GM12865 (cell line): ENCODE data around the gene UBE2L6.

Experiments
- DNase-seq: peaks from one replicate; pipeline ENCODE4 v3.0.0; 2010; ENCODE audit warnings: low read depth
- H3K4me3 ChIP-seq: 2 replicates; pipeline ENCODE4 v1.5.1; 2011; ENCODE audit warnings: mild to moderate bottlenecking, low read depth, low read length, control low read depth
- CTCF ChIP-seq: IDR thresholded peaks from 2 replicates; pipeline ENCODE4 v1.5.1; 2011; ENCODE audit warnings: low read length, control low read depth, low read depth, inconsistent platforms; ENCODE audit not compliant: insufficient read depth; ENCODE audit errors: missing control alignments

Gene UBE2L6

DNA sequence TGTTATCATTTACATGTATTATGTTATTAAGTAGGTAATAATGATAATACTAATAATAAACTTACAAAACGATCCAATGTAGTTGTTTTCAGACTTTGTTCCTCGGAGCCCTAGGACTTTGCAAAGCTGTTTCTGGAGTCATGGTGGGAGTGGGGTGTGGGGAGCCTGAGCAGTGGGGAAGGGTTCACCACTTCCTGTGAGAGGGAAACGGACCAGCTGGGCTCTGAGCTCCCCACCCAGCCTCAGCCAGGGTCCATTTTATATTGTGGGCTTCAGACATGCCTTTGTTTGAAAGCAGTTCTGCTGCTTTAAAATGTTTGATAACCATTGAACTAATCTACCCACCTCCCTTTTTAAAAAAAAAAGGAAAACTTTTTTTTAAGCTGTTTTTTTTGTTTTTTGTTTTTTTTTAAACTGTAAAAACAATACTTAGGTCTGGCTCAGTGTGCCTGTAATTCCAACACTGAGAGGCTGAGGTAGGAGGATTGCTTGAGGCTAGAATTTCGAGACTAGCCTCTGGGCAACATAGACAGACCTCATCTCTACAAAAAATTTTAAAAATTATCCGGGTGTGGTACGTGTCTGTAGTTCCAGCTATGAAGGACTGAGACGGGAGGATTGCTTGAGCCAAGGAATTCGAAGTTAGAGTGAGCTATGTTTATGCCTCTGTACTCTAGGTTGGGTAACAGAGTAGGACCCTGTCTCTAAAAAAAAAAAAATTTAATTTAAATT lies 37.0 kb upstream of the UBE2L6 start:
- H3K4me3 ChIP-seq = no peak overlapping the region
- no peak for TF ChIP-seq CTCF
- no peak for DNase-seq

DNA sequence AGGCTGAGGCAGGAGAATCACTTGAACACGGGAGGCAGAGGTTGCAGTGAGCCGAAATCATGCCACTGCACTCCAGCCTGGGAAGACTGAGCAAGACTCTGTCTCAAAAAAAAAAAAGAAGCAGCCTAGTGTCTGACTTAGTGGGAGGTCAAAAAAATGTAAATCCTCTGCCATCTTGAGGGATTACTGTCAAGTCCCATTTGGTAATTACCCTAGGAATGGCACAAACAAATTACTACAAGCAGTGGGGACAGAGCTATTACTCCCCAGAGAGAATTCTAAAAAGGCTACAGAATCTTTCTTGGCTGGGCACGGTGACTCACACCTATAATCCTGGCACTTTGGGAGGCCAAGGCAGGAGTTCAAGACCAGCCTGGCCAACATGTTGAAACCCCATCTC lies 33.8 kb upstream of the UBE2L6 start:
- no peak for TF ChIP-seq CTCF
- DNase-seq = no peak
- no peak overlapping the region for H3K4me3 ChIP-seq

- TF ChIP-seq CTCF = no peak
- no peak overlapping the region for H3K4me3 ChIP-seq
- DNase-seq = no peak
These were observed 31.9 kb upstream of the UBE2L6 start for GRCh38 chr11:57599381-57599780.

DNA sequence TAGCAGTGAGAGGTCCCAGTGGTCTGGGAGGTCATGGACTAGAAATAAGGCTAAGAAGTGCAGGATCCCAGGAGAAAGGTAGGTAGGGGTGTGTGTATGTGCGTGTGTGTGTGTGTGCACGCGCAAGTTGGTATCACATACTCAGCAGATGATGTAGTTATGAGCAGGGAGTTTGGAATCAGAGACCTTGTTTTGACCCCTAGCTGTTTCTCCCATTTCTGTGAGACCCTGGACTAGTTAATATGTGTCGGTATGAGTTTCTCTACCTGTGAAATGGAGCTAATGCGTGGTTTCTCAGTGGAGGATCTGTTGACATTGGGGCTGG lies 31.3 kb upstream of the UBE2L6 start:
- DNase-seq = no peak
- H3K4me3 ChIP-seq = no peak overlapping the region
- no peak for TF ChIP-seq CTCF

- no peak overlapping the region for H3K4me3 ChIP-seq
- no peak for DNase-seq
- no peak for TF ChIP-seq CTCF
These were observed 30.7 kb upstream of the UBE2L6 start for GRCh38 chr11:57597916-57598830.

GRCh38 chr11:57597461-57597915 lies 30.0 kb upstream of the UBE2L6 start, which contains the start of gene SERPING1:
Gene SERPING1 (plus strand): TSS chr11:57597685. CDS start chr11:57598271, 586 bp downstream.
- no peak for DNase-seq
- TF ChIP-seq CTCF = no peak
- no peak within 1 kb of the TSS for H3K4me3 ChIP-seq
